ENCODE measurements around the gene LEFTY2.

DNA sequence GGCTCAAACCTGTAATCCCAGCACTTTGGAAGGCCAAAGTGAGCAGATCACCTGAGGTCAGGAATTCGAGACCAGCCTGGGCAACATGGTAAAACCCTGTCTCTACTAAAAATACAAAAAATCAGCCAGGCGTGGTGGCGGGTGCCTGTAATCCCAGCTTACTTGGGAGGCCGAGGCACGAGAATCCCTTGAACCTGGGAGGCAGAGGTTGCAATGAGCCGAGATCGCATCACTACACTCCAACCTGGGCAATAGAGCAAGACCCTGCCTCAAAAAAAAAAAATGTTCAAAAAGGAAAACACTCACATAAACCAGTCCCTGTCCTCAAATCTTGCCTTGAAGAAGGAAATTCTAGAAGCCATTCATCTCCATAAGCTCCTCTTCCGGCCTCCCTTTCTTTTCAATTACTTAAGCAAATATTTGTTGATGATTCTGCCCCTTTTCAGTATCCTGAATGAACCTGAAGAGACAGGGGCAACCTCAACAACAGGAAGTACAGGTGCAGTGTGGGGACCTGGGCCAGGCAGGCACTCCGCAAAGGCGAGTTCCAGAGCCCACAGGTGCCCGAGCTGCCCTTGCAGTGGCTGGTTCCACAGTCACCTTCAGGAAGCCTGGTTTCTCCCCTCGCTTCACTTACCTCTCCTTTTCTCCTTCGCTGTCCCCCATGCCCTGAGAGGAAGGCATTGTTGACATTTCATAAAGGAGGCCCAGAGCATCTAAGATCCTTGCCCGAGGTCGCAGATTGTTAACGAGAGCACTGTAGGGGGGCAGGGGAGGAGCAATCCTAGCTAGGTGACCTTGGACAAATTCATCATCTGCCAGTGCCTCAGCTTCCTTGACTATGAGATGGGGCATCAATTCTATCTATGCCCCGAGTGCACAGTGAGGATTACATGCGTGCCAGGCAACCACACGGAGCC, 43.2 kb downstream of the LEFTY2 start:
- TF ChIP-seq, protein P1, sequence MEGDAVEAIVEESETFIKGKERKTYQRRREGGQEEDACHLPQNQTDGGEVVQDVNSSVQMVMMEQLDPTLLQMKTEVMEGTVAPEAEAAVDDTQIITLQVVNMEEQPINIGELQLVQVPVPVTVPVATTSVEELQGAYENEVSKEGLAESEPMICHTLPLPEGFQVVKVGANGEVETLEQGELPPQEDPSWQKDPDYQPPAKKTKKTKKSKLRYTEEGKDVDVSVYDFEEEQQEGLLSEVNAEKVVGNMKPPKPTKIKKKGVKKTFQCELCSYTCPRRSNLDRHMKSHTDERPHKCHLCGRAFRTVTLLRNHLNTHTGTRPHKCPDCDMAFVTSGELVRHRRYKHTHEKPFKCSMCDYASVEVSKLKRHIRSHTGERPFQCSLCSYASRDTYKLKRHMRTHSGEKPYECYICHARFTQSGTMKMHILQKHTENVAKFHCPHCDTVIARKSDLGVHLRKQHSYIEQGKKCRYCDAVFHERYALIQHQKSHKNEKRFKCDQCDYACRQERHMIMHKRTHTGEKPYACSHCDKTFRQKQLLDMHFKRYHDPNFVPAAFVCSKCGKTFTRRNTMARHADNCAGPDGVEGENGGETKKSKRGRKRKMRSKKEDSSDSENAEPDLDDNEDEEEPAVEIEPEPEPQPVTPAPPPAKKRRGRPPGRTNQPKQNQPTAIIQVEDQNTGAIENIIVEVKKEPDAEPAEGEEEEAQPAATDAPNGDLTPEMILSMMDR (conservative IDR thresholded peaks at IDR 0.05; ENCODE audit: low read length): no peak
- no peak for TF ChIP-seq EZH2phosphoT487 (IDR thresholded peaks at IDR 0.05; ENCODE audit: borderline replicate concordance)

All from Loucy (cell line).